Common myeloid progenitor, CD34-positive (primary cell): ENCODE measurements around the gene CFAP74.

ENCODE experiments used
- CTCF ChIA-PET: fragments of 350-600 bp; sonication (Branson Sonifier 250); formaldehyde crosslinking; loops from one replicate; lab custom pipeline; 2021; ENCODE audit warnings: antibody characterized with exemption; lab: Charles Lee
- POLR2A ChIA-PET: fragments of 350-600 bp; sonication (Branson Sonifier 250); formaldehyde crosslinking; loops from one replicate; lab custom pipeline; 2021; ENCODE audit warnings: antibody characterized with exemption; lab: Charles Lee
- DNase-seq, 3 donors: peaks; one replicate each; pipeline versions ENCODE4 v3.0.0 to v3.0.0-alpha.2; 2013
- H3K27ac ChIP-seq, 2 experiments: 1 replicate in 1 of 2; 2 replicates in 1 of 2; pipeline ENCODE4 v1.7.0; 2013; ENCODE audit warnings: inconsistent platforms in 2 of 2, low read length in 2 of 2, mild to moderate bottlenecking in 2 of 2, low read depth in 1 of 2, moderate library complexity in 1 of 2; ENCODE audit not compliant: severe bottlenecking in 2 of 2, insufficient read depth in 1 of 2, poor library complexity in 1 of 2
- H3K27me3 ChIP-seq, 5 experiments: replicated peaks in 2 of 5; 1 replicate in 3 of 5; 2 replicates in 2 of 5; pipeline versions ENCODE4 v1.6.1 to v1.7.0; 2013; ENCODE audit warnings: low read length in 4 of 5, mild to moderate bottlenecking in 2 of 5, moderate library complexity in 2 of 5, inconsistent platforms in 1 of 5; ENCODE audit not compliant: insufficient read depth in 5 of 5, control insufficient read depth in 4 of 5
- H3K36me3 ChIP-seq, 4 experiments: 1 replicate in 2 of 4; 2 replicates in 2 of 4; pipeline versions ENCODE4 v1.6.1 to v1.7.0; 2013; ENCODE audit warnings: low read length in 3 of 4, control low read depth in 1 of 4, mild to moderate bottlenecking in 1 of 4; ENCODE audit not compliant: control insufficient read depth in 4 of 4, insufficient read depth in 4 of 4
- H3K4me1 ChIP-seq, 4 experiments: 1 replicate in 3 of 4; 2 replicates in 1 of 4; pipeline versions ENCODE4 v1.6.1 to v1.7.1; 2013; ENCODE audit warnings: low read length in 3 of 4, mild to moderate bottlenecking in 3 of 4, control low read depth in 1 of 4, inconsistent platforms in 1 of 4, moderate library complexity in 1 of 4; ENCODE audit not compliant: control insufficient read depth in 4 of 4, insufficient read depth in 4 of 4; ENCODE audit errors: control extremely low read depth in 1 of 4
- H3K4me3 ChIP-seq, 7 experiments: 1 replicate in 4 of 7; 2 replicates in 3 of 7; pipeline versions ENCODE4 v1.5.1 to v1.7.0; 2013; ENCODE audit warnings: mild to moderate bottlenecking in 7 of 7, low read length in 6 of 7, moderate library complexity in 6 of 7, inconsistent platforms in 2 of 7, low read depth in 2 of 7, control low read depth in 1 of 7; ENCODE audit not compliant: insufficient read depth in 4 of 7, control insufficient read depth in 1 of 7; ENCODE audit errors: extremely low read depth in 1 of 7
- H3K9me3 ChIP-seq, 5 experiments: 1 replicate in 4 of 5; 2 replicates in 1 of 5; pipeline versions ENCODE4 v1.6.1 to v1.7.1; 2013; ENCODE audit warnings: low read length in 4 of 5, mild to moderate bottlenecking in 2 of 5, inconsistent platforms in 1 of 5, low read depth in 1 of 5, moderate library complexity in 1 of 5; ENCODE audit not compliant: control insufficient read depth in 4 of 5, insufficient read depth in 2 of 5; ENCODE audit errors: control extremely low read depth in 1 of 5
- WGBS: methylation state at CpG from one replicate; pipeline ENCODE4 v1.1.5; 2013; ENCODE audit not compliant: insufficient coverage; 5-methylcytosine and 5-hydroxymethylcytosine counted together

CFAP74 gene

DNA sequence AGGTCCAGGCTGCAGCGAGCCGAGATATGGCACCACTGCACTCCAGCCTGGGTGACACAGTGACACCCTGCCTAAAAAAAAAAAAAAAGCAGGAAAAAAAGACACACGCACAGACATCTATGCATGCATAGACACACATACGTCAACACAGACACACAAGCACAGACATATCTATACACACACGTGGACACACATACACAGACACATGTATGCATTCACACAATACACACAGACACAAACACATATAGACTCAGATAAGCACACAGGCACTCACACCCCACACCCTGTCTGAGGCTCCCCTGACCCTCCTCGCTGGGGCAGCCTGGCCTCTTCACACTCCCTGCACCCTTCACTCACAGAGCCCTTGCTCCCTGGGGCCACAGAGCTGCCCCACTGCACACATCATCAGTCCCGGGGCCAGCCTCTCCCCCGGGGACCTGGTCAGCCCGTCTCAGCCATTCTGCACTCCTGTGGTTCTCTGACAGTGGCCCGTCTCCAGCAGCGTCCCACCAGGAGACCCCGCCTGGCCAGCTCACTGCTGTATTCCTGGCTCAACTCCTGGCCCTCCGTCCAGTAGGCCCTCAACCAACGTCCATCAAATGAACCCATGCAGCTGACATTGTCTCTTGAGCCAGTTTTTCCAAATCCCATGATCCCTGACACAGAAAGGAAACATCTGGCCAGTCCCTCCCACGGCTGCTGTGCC, 42.0 kb upstream of the CFAP74 start:
- POLR2A ChIA-PET = no interaction called here
- Histone ChIP-seq H3K4me1 (peaks cover 0 to 25% (median 17%) of the 10 kb centered on the region in 4 experiments), H3K27me3 (peaks cover 0 to 33% (median 26%) of the 10 kb centered on the region in 5 experiments), H3K36me3 (no peaks in the 10 kb centered on the region), H3K4me3 (no peak overlapping the region), H3K27ac (no peak overlapping the region), H3K9me3 (no peaks in the 10 kb centered on the region)
- CTCF ChIA-PET = interaction anchor here (1.0 to 10.0 kb wide), 17 partner anchors 8 to 236 kb away, joined by 3 to 144 read pairs (median 6); no protein-coding TSS in a partner anchor
- WGBS = 77% methylated on average over 13 of the region's 15 CpGs
- DNase-seq = no peak

DNA sequence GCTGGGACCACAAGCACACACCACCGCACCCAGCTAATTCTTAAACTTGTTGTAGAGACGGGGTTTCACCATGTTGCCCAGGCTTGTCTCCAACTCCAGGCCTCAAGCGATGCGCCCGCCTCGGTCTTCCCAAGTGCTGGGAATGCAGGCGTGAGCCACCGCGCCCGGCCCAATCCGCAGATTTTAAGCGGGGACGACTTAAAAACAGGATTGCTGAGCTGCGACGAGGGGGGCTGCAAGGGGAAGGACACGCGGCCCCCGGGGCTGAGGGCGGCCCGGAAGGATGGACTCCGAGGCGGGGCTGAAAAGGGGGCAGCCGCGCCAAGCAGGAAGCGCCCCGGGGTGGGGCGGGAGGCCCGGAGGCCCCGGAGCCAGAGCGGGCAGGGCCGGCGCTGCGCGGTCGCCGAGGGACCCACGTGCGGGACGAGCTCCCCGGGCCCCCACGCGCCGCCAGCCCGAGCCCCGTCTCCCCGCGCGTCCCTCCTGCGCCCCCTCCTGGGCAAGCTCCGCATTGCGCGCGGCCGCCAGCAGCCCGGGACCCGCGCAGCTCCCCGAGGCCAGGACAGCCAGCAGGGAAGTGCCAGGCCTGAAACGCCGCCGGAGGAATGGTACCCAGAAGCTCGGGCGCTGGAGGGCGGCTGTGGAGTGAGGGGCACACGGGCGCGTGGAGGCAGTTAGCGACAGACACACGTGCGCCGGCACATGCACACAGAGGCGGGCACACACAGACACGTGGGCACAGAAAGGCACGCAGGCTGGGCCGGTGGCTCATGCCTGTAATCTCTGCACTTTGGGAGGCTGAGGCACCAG, 41.1 kb upstream of the CFAP74 start:
- Histone ChIP-seq H3K27me3 (peaks cover 0 to 33% (median 26%) of the 10 kb centered on the region in 5 experiments), H3K36me3 (no peaks in the 10 kb centered on the region), H3K27ac (no peak overlapping the region), H3K9me3 (no peaks in the 10 kb centered on the region), H3K4me3 (peak overlapping the region in 3 of 7 experiments; percentile 31 to 47 (median 40)), H3K4me1 (peaks cover 0 to 25% (median 15%) of the 10 kb centered on the region in 4 experiments)
- 12% methylated on average over 66 of the region's 75 CpGs for WGBS
- peak; percentile 53 to 78 (median 76) for DNase-seq
- ChIA-PET CTCF (interaction anchor here (0.5 to 10.0 kb wide), 27 partner anchors 8 to 235 kb away, joined by 3 to 144 read pairs (median 5); partner anchors contain the start of gene CFAP74), POLR2A (no interaction called here)

DNA sequence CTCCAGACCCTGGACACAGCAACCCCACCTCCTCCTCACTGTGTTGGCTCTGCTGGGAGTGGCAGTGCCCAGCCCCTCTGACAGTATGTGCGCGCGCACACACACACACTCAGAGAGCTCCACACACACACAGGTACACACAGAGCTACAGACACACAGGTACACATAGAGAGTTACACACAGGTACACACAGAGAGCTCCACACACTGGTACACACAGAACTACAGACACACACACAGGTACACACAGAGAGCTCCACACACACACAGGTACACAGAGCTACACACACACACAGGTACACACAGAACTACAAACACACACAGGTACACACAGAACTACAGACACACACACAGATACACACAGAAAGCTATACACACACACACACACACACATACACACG, 40.3 kb upstream of the CFAP74 start:
- Histone ChIP-seq H3K27me3 (peaks cover 0 to 29% (median 19%) of the 10 kb centered on the region in 5 experiments), H3K36me3 (no peaks in the 10 kb centered on the region), H3K4me3 (no peak overlapping the region), H3K4me1 (peaks cover 0 to 17% (median 10%) of the 10 kb centered on the region in 4 experiments), H3K27ac (no peak overlapping the region), H3K9me3 (no peaks in the 10 kb centered on the region)
- DNase-seq = no peak
- POLR2A ChIA-PET = no interaction called here
- CTCF ChIA-PET = interaction anchor here (0.9 to 10.0 kb wide), 19 partner anchors 7 to 234 kb away, joined by 3 to 144 read pairs (median 6); partner anchors contain the start of gene CFAP74
- WGBS = no CpG with 5 or more reads among the region's 4 CpGs

- ChIA-PET CTCF (interaction anchor here (1.0 to 10.0 kb wide), 14 partner anchors 8 to 134 kb away, joined by 3 to 144 read pairs (median 8); partner anchors contain the start of gene CFAP74), POLR2A (no interaction called here)
- H3K27me3 ChIP-seq = peaks cover 0 to 25% (median 16%) of the 10 kb centered on the region in 5 experiments
- peak in 1 of 3 donors; percentile 13 for DNase-seq
- WGBS = 85% methylated on average over 41 of the region's 41 CpGs
- H3K4me1 ChIP-seq = peaks cover 0 to 17% (median 10%) of the 10 kb centered on the region in 4 experiments
- no peak overlapping the region for H3K27ac ChIP-seq
- no peaks in the 10 kb centered on the region for H3K9me3 ChIP-seq
- H3K4me3 ChIP-seq = no peak overlapping the region
- H3K36me3 ChIP-seq = no peaks in the 10 kb centered on the region
Observed at GRCh38 chr1:2042830-2043773, 39.5 kb upstream of the CFAP74 start.

DNA sequence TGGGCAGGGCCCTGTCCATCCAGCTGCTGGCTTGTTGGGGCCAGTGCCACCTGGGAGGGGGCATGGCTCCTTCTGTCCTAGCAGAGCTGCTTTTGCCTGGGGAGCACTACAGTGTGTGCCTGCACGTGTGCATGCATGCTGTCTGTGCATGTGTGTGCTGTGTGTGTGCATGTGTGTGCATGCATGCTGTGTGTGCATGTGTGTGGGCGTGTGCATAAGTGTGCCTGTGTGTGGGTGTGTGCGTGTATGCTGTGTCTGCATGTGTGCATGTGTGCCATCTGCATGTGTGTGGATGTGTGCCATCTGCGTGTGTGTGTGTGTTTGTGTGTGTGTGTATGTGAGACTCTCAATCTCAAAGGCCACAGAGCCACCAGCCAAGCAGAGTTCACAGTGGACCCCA, 38.3 kb upstream of the CFAP74 start:
- Histone ChIP-seq H3K4me1 (peaks cover 0 to 17% (median 10%) of the 10 kb centered on the region in 4 experiments), H3K36me3 (no peaks in the 10 kb centered on the region), H3K27ac (no peak overlapping the region), H3K4me3 (no peak overlapping the region), H3K9me3 (no peaks in the 10 kb centered on the region), H3K27me3 (peaks cover 0 to 14% (median 10%) of the 10 kb centered on the region in 5 experiments)
- POLR2A ChIA-PET = no interaction called here
- WGBS = 100% methylated on average over 3 of the region's 4 CpGs
- CTCF ChIA-PET = interaction anchor here (1.4 to 10.0 kb wide), 4 partner anchors 11 to 133 kb away, joined by 3 to 144 read pairs (median 34); no protein-coding TSS in a partner anchor
- no peak for DNase-seq

DNA sequence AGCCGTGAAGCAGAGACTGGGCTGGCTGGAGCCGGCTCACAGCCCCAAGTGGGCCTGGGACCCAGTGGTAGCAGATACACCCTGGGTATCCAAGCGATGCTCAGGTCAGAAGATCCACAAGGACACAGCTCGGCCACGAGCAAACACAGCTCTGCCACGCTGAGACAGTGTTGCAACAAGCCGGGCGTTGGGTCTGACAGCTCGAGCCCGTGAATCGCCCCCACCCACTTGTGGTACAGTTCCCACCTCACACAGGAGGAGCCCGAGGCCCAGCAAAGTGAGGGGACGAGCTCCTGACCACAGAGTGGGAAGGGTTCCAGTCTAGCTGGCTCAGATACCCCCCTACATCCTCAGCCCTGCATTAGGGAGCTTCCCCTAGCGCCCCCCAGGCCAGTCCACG, 37.7 kb upstream of the CFAP74 start:
- no peaks in the 10 kb centered on the region for H3K9me3 ChIP-seq
- no peak overlapping the region for H3K27ac ChIP-seq
- H3K36me3 ChIP-seq = no peaks in the 10 kb centered on the region
- peaks cover 0 to 13% (median 8%) of the 10 kb centered on the region in 4 experiments for H3K4me1 ChIP-seq
- peaks cover 0 to 10% (median 6%) of the 10 kb centered on the region in 5 experiments for H3K27me3 ChIP-seq
- WGBS = 95% methylated on average over 12 of the region's 15 CpGs
- DNase-seq = no peak
- no peak overlapping the region for H3K4me3 ChIP-seq
- POLR2A ChIA-PET = no interaction called here
- CTCF ChIA-PET = interaction anchor here (0.6 to 10.0 kb wide), 4 partner anchors 10 to 133 kb away, joined by 3 to 144 read pairs (median 4); no protein-coding TSS in a partner anchor
